ENCODE measurements around the gene UGGT1.

GRCh38 chr2:128237911-128238697 lies 147.1 kb downstream of the UGGT1 start:
- TF ChIP-seq, protein P1, sequence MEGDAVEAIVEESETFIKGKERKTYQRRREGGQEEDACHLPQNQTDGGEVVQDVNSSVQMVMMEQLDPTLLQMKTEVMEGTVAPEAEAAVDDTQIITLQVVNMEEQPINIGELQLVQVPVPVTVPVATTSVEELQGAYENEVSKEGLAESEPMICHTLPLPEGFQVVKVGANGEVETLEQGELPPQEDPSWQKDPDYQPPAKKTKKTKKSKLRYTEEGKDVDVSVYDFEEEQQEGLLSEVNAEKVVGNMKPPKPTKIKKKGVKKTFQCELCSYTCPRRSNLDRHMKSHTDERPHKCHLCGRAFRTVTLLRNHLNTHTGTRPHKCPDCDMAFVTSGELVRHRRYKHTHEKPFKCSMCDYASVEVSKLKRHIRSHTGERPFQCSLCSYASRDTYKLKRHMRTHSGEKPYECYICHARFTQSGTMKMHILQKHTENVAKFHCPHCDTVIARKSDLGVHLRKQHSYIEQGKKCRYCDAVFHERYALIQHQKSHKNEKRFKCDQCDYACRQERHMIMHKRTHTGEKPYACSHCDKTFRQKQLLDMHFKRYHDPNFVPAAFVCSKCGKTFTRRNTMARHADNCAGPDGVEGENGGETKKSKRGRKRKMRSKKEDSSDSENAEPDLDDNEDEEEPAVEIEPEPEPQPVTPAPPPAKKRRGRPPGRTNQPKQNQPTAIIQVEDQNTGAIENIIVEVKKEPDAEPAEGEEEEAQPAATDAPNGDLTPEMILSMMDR (IDR thresholded peaks at IDR 0.05): no peak
- TF ChIP-seq POLR2A (IDR thresholded peaks at IDR 0.05): no peak
- TF ChIP-seq EP300 (IDR thresholded peaks at IDR 0.05): no peak
